ENCODE measurements around the gene REV3L.
"Not testable (repeated sequence)": the region's sequence is repeated elsewhere in the genome, so short reads cannot be mapped to it uniquely, and the experiment has no call there.

The REV3L gene

DNA sequence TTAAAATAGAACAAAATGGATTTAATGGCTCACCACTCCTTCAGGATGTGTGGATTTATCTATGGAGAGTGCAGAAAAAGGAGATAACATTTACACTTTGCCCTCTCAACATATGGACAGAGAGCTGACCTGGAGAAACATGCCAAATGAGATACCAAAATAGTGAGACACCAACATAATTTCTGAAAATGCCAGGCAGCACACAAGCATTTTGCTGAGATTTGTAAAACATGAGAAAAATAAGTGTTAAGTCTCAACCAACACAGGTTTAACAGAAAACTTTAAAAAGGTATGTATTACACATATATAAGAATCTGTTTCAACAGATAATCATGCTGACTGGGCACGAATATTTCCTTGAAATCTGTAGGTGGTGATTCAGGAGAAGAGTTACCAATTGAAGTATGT is 145.2 kb downstream of the REV3L start:
- Mint-ChIP-seq H3K27me3 (ENCODE audit: low read depth, poor library complexity) (no peaks in the 10 kb centered on the region), H3K36me3 (ENCODE audit: low read depth) (peaks cover 32% of the 10 kb centered on the region), H3K9me3 (no peaks in the 10 kb centered on the region), H3K4me3 (no peak overlapping the region), H3K27ac (no peak overlapping the region), H3K4me1 (no peaks in the 10 kb centered on the region)
- TF ChIP-seq CTCF (IDR thresholded peaks at IDR 0.05), result no peak
- no peak for DNase-seq

DNA sequence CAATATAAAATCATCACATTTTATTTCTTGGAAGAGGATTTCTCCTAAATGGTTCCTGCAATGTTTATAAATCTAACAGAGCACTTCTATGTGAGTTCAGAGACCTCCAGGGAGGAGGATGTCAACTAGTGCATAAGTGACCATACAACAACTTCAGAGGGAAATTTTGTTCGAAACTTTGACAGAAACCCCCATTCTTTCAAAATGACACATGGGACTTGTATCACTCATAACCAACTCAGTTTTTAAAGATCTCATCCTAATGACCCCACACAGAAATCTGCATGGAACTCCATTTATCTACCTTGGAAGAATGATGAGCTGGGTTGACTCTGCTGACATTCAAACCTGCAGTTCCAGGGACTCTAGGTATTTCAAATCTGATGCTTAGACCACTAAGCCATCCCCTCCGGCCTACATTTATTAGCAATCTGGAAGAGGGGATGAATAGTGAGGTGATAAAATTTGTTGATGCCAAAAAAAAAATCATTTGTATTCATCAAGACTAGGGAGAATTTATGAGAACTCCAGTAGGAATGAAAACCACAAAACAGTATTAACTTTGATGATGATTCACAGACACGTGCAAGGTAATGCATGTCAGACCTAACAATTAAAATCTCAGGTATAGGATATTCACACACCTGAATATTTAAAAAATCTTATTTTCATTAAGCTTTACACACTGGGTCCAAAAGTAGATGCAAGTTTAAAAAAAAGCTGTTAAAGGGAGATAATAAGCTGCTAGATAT is 153.0 kb downstream of the REV3L start:
- no peak for TF ChIP-seq CTCF (IDR thresholded peaks at IDR 0.05)
- H3K9me3 Mint-ChIP-seq, result no peaks in the 10 kb centered on the region
- no peak overlapping the region for H3K27ac Mint-ChIP-seq
- no peaks in the 10 kb centered on the region for H3K27me3 Mint-ChIP-seq (ENCODE audit: low read depth, poor library complexity)
- no peaks in the 10 kb centered on the region for H3K4me1 Mint-ChIP-seq
- peaks cover 56% of the 10 kb centered on the region for H3K36me3 Mint-ChIP-seq (ENCODE audit: low read depth)
- DNase-seq, result no peak
- H3K4me3 Mint-ChIP-seq, result no peak overlapping the region

DNA sequence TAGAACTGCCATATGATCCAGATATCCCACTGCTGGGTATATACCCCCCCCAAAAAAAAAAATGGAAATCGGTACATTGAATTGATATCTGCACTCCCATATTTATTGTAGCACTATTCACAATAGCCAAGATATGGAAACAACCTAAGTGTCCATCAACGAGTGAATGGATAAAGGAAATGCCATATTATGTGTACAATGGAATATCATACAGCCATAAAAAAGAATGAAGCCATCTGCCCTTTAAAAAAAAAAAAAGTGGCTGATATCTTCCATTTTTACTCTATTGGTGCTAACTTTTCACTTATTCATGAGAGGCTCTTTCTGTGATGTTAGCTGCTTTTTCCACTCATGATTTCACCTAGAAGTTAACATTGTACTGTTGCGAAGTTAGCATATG is 156.5 kb downstream of the REV3L start:
- Mint-ChIP-seq H3K4me3 (no peak overlapping the region), H3K9me3 (no peaks in the 10 kb centered on the region), H3K27ac (no peak overlapping the region), H3K27me3 (ENCODE audit: low read depth, poor library complexity) (no peaks in the 10 kb centered on the region), H3K4me1 (no peaks in the 10 kb centered on the region), H3K36me3 (ENCODE audit: low read depth) (peaks cover 58% of the 10 kb centered on the region)
- TF ChIP-seq CTCF (IDR thresholded peaks at IDR 0.05), result no peak
- no peak for DNase-seq

- DNase-seq, result no peak
- Mint-ChIP-seq H3K36me3 (ENCODE audit: low read depth) (peaks cover 65% of the 10 kb centered on the region), H3K27me3 (ENCODE audit: low read depth, poor library complexity) (no peaks in the 10 kb centered on the region), H3K4me3 (no peak overlapping the region), H3K4me1 (no peaks in the 10 kb centered on the region), H3K9me3 (no peaks in the 10 kb centered on the region), H3K27ac (no peak overlapping the region)
- TF ChIP-seq CTCF (IDR thresholded peaks at IDR 0.05), result no peak
Measured at GRCh38 chr6:111322145-111322544, 160.9 kb downstream of the REV3L start.

- not testable (repeated sequence) for H3K27me3 Mint-ChIP-seq (ENCODE audit: low read depth, poor library complexity); DNase-seq; H3K4me3 Mint-ChIP-seq; H3K27ac Mint-ChIP-seq; H3K4me1 Mint-ChIP-seq; H3K9me3 Mint-ChIP-seq
- H3K36me3 Mint-ChIP-seq (ENCODE audit: low read depth), result peaks cover 75% of the 10 kb centered on the region
Measured at GRCh38 chr6:111307950-111308349, 175.1 kb downstream of the REV3L start.

DNA sequence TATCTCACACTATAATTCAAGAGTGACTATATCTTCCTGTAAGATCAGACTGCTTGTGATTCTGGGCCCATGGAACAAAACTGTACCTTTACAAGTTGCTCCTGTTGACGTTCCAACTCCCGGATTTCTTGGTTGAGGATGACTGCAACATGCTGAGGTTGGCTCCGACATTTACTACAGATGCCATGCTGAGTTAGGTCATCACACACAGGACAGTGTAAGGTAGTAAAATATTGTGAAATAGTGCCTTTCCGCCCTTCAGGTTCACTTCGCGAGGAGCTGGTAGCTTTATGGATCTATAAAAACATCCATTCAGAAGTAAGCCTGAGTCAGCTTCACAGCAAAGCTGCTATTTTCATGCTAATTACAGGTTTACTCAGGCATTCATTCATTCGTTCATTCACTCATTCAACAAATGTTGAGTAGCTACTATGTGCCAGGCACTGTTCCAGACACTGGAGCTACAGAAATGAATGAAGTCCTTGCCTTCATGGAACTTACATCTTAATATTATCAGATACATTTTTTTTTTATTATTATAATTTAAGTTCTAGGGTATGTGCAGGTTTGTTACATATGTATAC is 175.7 kb downstream of the REV3L start:
- no peak overlapping the region for H3K4me3 Mint-ChIP-seq
- no peak for DNase-seq
- H3K9me3 Mint-ChIP-seq, result peaks cover 3% of the 10 kb centered on the region
- peaks cover 75% of the 10 kb centered on the region for H3K36me3 Mint-ChIP-seq (ENCODE audit: low read depth)
- H3K27me3 Mint-ChIP-seq (ENCODE audit: low read depth, poor library complexity), result no peaks in the 10 kb centered on the region
- H3K27ac Mint-ChIP-seq, result peak overlapping the region; percentile 35
- no peak for TF ChIP-seq CTCF (IDR thresholded peaks at IDR 0.05)
- no peaks in the 10 kb centered on the region for H3K4me1 Mint-ChIP-seq

Data from nephron progenitor cell (in vitro differentiated cells).